Measurements from ENCODE around the gene COLGALT1.

Gene COLGALT1

GRCh38 chr19:17599780-17600179 is 44.3 kb downstream of the COLGALT1 start:
- no peak for DNase-seq (ENCODE audit: low spot score)

DNA sequence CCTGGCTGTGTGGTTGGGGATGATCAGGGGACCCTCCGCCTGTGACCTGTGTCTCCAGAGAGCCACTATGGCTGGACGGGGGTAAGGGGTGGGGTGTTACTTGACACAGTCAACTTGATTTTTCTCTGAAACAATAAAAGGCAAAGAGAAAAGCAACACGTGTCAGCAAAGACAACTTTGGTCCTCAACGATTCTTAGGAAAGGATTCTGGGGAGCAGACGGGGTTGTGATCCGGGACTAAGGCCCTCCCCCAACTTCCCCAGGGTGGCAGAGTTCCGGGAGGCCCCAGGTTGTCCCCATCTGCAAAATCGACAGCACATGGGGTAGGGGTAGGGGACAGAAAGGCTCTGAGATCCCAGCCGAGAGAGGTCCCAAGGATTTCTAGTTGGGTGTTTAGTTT is 46.2 kb downstream of the COLGALT1 start:
- no peak for DNase-seq (ENCODE audit: low spot score)

- DNase-seq (ENCODE audit: low spot score) = no peak
Measured at GRCh38 chr19:17602217-17602616, 46.8 kb downstream of the COLGALT1 start.

DNA sequence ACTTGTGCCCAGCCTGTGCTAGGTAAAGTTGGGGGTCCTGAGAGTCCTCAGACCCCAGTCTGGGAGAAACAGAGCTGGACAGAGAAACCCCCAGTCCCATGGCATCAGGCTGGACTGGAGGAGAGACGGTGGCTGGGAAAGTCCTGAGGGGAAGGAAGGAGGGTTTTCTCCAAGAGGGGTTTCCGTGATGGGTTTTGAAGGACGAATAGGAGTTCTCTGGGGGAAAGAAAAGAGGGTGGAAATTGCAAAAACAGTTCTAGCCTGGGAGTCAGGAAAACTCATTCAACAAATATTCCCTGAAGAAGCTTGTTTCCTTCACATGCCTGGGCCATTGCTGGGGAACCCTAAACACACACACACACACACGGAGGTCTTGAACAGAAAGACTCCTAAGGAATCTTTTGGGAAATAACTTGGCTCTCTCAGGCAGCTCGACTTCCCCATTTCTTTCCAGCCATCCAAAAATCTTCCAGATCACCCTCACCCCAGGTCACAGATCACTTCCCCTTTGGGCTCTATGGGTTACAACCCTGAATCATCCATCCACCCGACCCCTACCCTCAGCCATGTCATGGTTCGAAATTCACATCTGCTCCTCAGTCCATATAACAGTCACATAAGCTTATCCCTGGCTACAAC is 47.5 kb downstream of the COLGALT1 start:
- DNase-seq (ENCODE audit: low spot score) = no peak

DNA sequence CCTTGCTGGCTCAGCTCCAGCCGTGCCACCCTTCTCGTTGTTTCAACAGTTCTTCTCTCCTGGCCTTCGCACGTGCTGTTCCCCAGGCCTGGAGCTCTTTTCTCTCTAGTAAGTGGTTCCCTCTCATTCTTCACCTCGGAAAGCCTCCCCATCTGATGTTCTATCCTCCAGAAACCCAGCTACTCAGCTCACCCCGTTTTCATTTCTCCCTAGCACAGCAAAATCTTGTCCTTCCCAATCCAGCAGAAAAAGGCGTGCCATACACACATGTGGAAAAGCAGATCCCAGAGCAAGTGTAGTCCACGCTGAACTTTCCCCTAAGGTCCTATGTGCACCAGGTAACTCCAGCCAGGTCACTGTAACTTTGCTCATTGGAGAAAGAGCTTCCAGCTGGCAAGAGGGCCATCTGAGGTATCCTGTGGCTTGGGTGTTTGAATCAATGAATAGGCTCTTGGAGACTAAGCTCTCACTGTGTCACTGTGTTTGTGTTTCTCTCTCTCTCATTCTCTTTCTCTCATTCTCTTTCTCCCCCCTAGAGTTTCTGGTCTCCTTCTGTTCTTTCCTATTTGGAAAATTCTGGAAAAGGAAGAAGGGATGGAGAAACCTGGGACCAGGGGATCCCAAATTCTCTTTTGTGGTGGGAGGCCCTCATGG is 49.0 kb downstream of the COLGALT1 start:
- no peak for DNase-seq (ENCODE audit: low spot score)

DNA sequence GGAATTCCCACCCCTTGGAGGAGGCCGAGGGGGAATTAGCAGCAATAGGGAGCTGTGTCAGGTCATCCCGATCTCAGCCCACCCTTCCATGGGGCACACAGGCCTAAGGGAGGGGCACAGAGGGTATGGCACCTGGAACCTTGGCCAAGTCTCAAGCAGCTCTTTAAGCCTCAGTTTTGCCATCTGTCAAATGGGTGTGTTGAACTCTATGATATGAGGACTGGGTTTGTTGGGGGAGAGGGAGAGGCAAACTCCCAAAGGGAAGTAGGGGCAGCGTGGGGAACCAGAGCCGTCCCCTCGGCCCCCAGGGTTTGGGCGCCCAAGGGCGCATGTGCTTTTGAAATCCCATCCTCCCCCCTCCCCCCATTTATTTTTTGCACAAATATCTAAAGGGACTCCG is 49.7 kb downstream of the COLGALT1 start:
- DNase-seq (ENCODE audit: low spot score) = no peak

- DNase-seq (ENCODE audit: low spot score) = peak; percentile 66
Measured at GRCh38 chr19:17605761-17606589, 50.5 kb downstream of the COLGALT1 start.

- DNase-seq (ENCODE audit: low spot score) = no peak
Measured at GRCh38 chr19:17606590-17607185, 51.2 kb downstream of the COLGALT1 start.

- DNase-seq (ENCODE audit: low spot score) = no peak
Measured at GRCh38 chr19:17607936-17608335, 52.5 kb downstream of the COLGALT1 start.

- DNase-seq (ENCODE audit: low spot score) = no peak
Measured at GRCh38 chr19:17610384-17610783, 54.9 kb downstream of the COLGALT1 start.

- no peak for DNase-seq (ENCODE audit: low spot score)
Measured at GRCh38 chr19:17611462-17612244, 56.2 kb downstream of the COLGALT1 start.

GRCh38 chr19:17614476-17614875 is 59.0 kb downstream of the COLGALT1 start:
- DNase-seq (ENCODE audit: low spot score) = no peak

GRCh38 chr19:17615889-17616685 is 60.6 kb downstream of the COLGALT1 start:
- no peak for DNase-seq (ENCODE audit: low spot score)

DNA sequence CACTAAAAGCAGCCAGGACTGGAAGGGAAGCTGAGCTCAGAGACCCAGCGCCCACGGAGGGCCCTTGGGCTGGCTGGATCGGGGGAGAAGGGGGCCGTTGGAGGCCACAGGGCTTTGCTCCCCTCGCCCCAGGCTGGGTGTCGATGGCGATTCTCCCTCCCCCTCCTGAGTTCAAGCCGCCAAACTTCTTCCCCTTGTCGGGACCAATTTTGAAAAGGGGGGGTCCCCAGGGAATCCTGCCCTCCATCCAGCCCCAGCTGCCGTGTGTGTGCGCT is 61.2 kb downstream of the COLGALT1 start:
- DNase-seq (ENCODE audit: low spot score) = no peak

- DNase-seq (ENCODE audit: low spot score) = no peak
Measured at GRCh38 chr19:17616961-17617806, 61.7 kb downstream of the COLGALT1 start.

DNA sequence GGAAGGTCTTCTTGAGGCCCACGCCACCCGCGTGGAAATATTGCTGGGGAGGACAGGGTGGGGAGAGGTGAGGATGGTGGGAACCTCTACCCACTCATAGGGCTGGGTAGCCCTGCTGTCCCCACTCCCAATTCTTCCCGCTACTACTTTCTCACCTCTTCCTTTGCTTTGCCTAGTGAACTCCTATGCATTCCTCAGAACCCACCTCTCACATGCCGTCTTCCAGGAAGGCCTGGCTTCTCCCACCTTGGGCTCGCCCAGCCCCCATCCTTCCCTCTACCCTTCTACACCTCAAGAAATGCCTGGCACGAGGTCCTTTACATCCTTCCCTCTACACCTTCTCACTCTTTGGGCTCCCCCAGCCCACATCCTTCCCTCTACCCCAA is 62.4 kb downstream of the COLGALT1 start:
- no peak for DNase-seq (ENCODE audit: low spot score)

GRCh38 chr19:17618281-17618903 is 62.9 kb downstream of the COLGALT1 start:
- no peak for DNase-seq (ENCODE audit: low spot score)

DNA sequence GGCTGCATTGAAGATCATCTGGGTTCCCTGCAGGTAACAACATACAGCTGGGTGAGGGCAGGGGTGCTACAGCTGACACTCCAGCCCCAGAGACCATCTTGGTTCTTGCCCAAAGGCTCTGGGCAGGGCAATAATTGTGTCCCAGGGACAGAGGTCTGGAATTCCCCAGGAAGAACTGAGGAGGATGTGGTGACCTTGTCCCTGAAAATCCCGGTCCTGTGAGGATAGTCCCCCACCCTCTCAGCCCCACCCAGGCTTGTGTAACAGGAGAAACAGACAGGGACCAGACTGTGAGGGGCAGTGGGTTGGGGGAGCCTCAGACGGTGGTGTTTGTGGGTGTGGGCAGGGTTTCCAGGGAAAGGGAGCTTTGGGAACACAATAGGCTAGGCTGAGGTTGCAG is 63.5 kb downstream of the COLGALT1 start:
- DNase-seq (ENCODE audit: low spot score) = no peak

GRCh38 chr19:17620696-17621095 is 65.2 kb downstream of the COLGALT1 start:
- no peak for DNase-seq (ENCODE audit: low spot score)
